OCI-LY7 (cell line): Measurements from ENCODE around the gene SPARC. TPM values are rescaled to one million over a fixed set of nuclear protein-coding genes. Genes with fewer than 3 reads are reported as not detected.

Source experiments
- BruUV-seq: library from RNA; stranded (reverse); fragments of 400-500 nt; replicated peaks from 2 replicates; lab custom pipeline; 2021; lab: Mats Ljungman, UMichigan
- CTCF ChIA-PET: fragments of 300-600 bp; sonication (Branson Sonifier 250); formaldehyde crosslinking; loops from one replicate; lab custom pipeline; 2022; ENCODE audit warnings: antibody characterized with exemption; ENCODE audit not compliant: unreplicated experiment; lab: Charles Lee
- POLR2A ChIA-PET: fragments of 300-600 bp; sonication (Branson Sonifier 250); formaldehyde crosslinking; loops from one replicate; lab custom pipeline; 2022; ENCODE audit warnings: antibody characterized with exemption; lab: Charles Lee
- DNase-seq: peaks from one replicate; pipeline ENCODE4 v3.0.0-alpha.2; 2015; ENCODE audit warnings: low spot score
- H2AFZ ChIP-seq: fragments of 200-600 bp; sonication (generic), shearing (Covaris generic); 2 replicates; pipeline ENCODE4 v1.6.1; 2014; ENCODE audit warnings: mild to moderate bottlenecking, antibody characterized with exemption, low read length, moderate library complexity
- H3K27ac ChIP-seq: fragments of 200-600 bp; sonication (generic); 2 replicates; pipeline ENCODE4 v1.5.1; 2014; ENCODE audit warnings: mixed run types, low read depth, mild to moderate bottlenecking, moderate library complexity, low read length, inconsistent platforms; ENCODE audit not compliant: poor library complexity, severe bottlenecking
- H3K36me3 ChIP-seq: fragments of 200-600 bp; sonication (generic); 2 replicates; pipeline ENCODE4 v1.6.1; 2014; ENCODE audit warnings: mild to moderate bottlenecking, antibody characterized with exemption, low read length, moderate library complexity, mixed read lengths; ENCODE audit not compliant: insufficient read depth
- H3K4me1 ChIP-seq: fragments of 200-600 bp; sonication (generic); 2 replicates; pipeline ENCODE4 v1.5.1; 2014; ENCODE audit warnings: mild to moderate bottlenecking, low read length; ENCODE audit not compliant: insufficient read depth, poor library complexity, severe bottlenecking
- H3K4me2 ChIP-seq: fragments of 200-600 bp; sonication (generic); 2 replicates; pipeline ENCODE4 v1.6.1; 2014; ENCODE audit warnings: mild to moderate bottlenecking, low read length
- H3K4me3 ChIP-seq: fragments of 200-600 bp; sonication (generic); 2 replicates; pipeline ENCODE4 v1.5.1; 2014; ENCODE audit warnings: mild to moderate bottlenecking, low read depth, low read length; ENCODE audit not compliant: poor library complexity, severe bottlenecking
- H3K79me2 ChIP-seq: fragments of 200-600 bp; sonication (generic); 2 replicates; pipeline ENCODE4 v1.6.1; 2016; ENCODE audit warnings: low read depth, mild to moderate bottlenecking, low read length, moderate library complexity, mixed read lengths; ENCODE audit not compliant: insufficient read depth
- H3K9me2 ChIP-seq: fragments of 200-600 bp; sonication (generic); 2 replicates; pipeline ENCODE4 v1.6.1; 2016; ENCODE audit warnings: mild to moderate bottlenecking, low read length, mixed read lengths; ENCODE audit not compliant: insufficient read depth
- H3K9me3 ChIP-seq: fragments of 200-600 bp; sonication (generic); 2 replicates; pipeline ENCODE4 v1.6.1; 2014; ENCODE audit warnings: mild to moderate bottlenecking, mixed run types, low read length, mixed read lengths
- H4K20me1 ChIP-seq: fragments of 200-600 bp; sonication (generic); 2 replicates; pipeline ENCODE4 v1.6.1; 2014; ENCODE audit warnings: mild to moderate bottlenecking, antibody characterized with exemption, low read length, moderate library complexity, mixed read lengths; ENCODE audit not compliant: insufficient read depth
- CTCF ChIP-seq: fragments of 200-600 bp; sonication (generic); conservative IDR thresholded peaks from 2 replicates; pipeline ENCODE4 v1.5.1; 2014; ENCODE audit warnings: mild to moderate bottlenecking, antibody characterized with exemption, low read length, moderate library complexity, mixed read lengths
- EZH2phosphoT487 ChIP-seq: fragments of 200-600 bp; sonication (generic); IDR thresholded peaks from 2 replicates; pipeline ENCODE4 v1.6.1; 2018; ENCODE audit warnings: low read depth, borderline replicate concordance, mild to moderate bottlenecking, mixed run types, antibody characterized with exemption, low read length, moderate library complexity, mixed read lengths
- intact Hi-C: fragments of 100-400 bp; cut with micrococcal nuclease; formaldehyde crosslinking; loops from one replicate; pipeline ENCODE4 v1.10.0; 2022; ENCODE audit not compliant: unreplicated experiment
- total RNA-seq, 2 experiments: library from RNA; depleted of rRNA in 1 of 2; stranded (reverse); fragments of >200 nt in 1 of 2; shearing (Covaris generic) in 1 of 2; gene quantifications; 2 replicates each; pipeline ENCODE4 v1.2.3, GENCODE V29; 2014 to 2022

SPARC gene
- total RNA-seq, 2 experiments from 2014 or later: 0.89 TPM; not detected in 1

GRCh38 chr5:151675611-151676313, 11.0 kb downstream of the SPARC start:
- CTCF ChIA-PET: no interaction called here
- H3K9me2 ChIP-seq: no peaks in the 10 kb centered on the region
- no peak overlapping the region for H3K4me2 ChIP-seq
- H3K79me2 ChIP-seq: no peaks in the 10 kb centered on the region
- no peak overlapping the region for H2AFZ ChIP-seq
- no peak overlapping the region for H3K27ac ChIP-seq
- no TSS peak for BruUV-seq
- H4K20me1 ChIP-seq: no peaks in the 10 kb centered on the region; the same call in 1 of the 2 replicates
- intact Hi-C loops: no loop called here
- H3K4me1 ChIP-seq: no peaks in the 10 kb centered on the region
- POLR2A ChIA-PET: interaction anchor here (0.6 to 2.6 kb wide), 6 partner anchors 8 to 37 kb away, joined by 3 to 13 read pairs (median 5); no protein-coding TSS in a partner anchor
- H3K36me3 ChIP-seq: no peaks in the 10 kb centered on the region
- H3K4me3 ChIP-seq: no peak overlapping the region
- TF ChIP-seq EZH2phosphoT487: no peak
- TF ChIP-seq CTCF: no peak
- DNase-seq: no peak
- no peaks in the 10 kb centered on the region for H3K9me3 ChIP-seq

GRCh38 chr5:151674626-151675610, 11.8 kb downstream of the SPARC start:
- POLR2A ChIA-PET: interaction anchor here (0.6 to 2.6 kb wide), 6 partner anchors 9 to 36 kb away, joined by 3 to 13 read pairs (median 5); no protein-coding TSS in a partner anchor
- H3K4me3 ChIP-seq: no peak overlapping the region
- intact Hi-C loops: no loop called here

More at GRCh38 chr5:151674626-151675610, 11.8 kb downstream of the SPARC start:
- Histone ChIP-seq H3K79me2 (no peaks in the 10 kb centered on the region), H2AFZ (no peak overlapping the region), H3K4me2 (no peak overlapping the region), H4K20me1 (no peaks in the 10 kb centered on the region; the same call in 1 of the 2 replicates), H3K4me1 (no peaks in the 10 kb centered on the region), H3K9me2 (no peaks in the 10 kb centered on the region), H3K9me3 (no peaks in the 10 kb centered on the region), H3K36me3 (no peaks in the 10 kb centered on the region), H3K27ac (no peak overlapping the region)
- no peak for TF ChIP-seq EZH2phosphoT487
- TF ChIP-seq CTCF: no peak
- no peak for DNase-seq
- CTCF ChIA-PET: no interaction called here
- no TSS peak for BruUV-seq
